ENCODE measurements around the gene PKIG.

GRCh38 chr20:44609006-44609515, 26.7 kb downstream of the PKIG start:
- TF ChIP-seq POLR2A (IDR thresholded peaks at IDR 0.05; ENCODE audit: low read depth) (no peak), CTCF (IDR thresholded peaks at IDR 0.05) (no peak), EP300 (IDR thresholded peaks at IDR 0.05) (no peak), POLR2AphosphoS5 (IDR thresholded peaks at IDR 0.05) (no peak)

Measured in esophagus muscularis mucosa (tissue), 4 donors.